Activated T-cell treated with anti-CD3 and anti-CD28 coated beads for 4 hours (primary cell): Measurements from ENCODE around the gene CAMSAP1.
"Not testable (repeated sequence)": the region's sequence is repeated elsewhere in the genome, so short reads cannot be mapped to it uniquely, and the experiment has no call there.

Experiments
- DNase-seq: peaks from one replicate; pipeline ENCODE4 v3.0.0-alpha.2; 2020

Gene CAMSAP1

GRCh38 chr9:135896205-135896604, 11.1 kb downstream of the CAMSAP1 start:
- DNase-seq = no peak

GRCh38 chr9:135895202-135895848, 12.0 kb downstream of the CAMSAP1 start:
- no peak for DNase-seq

DNA sequence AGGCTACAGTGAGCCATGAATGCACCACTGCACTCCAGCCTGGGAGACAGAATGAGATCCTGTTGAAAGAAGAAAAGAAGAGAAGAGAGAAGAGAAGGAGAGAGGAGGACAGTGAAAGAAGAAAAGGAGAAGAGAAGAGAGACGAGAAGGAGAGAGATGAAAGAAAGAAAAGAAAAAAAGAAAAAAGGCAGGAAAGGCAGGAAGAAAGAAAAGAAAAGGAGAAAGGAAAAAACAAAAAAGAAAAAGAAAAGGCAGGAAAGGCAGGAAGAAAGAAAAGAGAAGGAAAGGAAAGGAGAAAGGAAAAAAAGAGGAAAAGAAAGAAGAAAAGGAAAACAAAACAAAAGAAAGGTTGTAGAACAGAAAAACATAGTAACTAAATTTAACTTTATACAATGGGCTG, 14.2 kb downstream of the CAMSAP1 start:
- no peak for DNase-seq

DNA sequence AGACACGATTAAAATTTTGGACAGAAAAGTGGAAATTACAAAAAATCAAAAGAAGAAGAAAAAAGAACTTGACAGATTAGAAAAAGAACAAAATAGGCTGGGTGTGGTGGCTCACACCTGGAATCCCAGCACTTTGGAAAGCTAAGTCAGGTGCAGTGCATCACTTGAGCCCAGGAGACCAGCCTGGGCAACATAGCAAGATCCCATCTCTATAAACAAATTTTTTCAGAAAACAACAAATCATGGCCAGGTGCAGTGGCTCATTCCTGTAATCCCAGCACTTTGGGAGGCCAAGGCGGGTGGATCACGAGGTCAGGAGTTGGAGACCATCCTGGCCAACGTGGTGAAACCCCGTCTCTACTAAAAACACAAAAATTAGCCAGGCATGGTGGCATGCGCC, 15.0 kb downstream of the CAMSAP1 start:
- not testable (repeated sequence) for DNase-seq

DNA sequence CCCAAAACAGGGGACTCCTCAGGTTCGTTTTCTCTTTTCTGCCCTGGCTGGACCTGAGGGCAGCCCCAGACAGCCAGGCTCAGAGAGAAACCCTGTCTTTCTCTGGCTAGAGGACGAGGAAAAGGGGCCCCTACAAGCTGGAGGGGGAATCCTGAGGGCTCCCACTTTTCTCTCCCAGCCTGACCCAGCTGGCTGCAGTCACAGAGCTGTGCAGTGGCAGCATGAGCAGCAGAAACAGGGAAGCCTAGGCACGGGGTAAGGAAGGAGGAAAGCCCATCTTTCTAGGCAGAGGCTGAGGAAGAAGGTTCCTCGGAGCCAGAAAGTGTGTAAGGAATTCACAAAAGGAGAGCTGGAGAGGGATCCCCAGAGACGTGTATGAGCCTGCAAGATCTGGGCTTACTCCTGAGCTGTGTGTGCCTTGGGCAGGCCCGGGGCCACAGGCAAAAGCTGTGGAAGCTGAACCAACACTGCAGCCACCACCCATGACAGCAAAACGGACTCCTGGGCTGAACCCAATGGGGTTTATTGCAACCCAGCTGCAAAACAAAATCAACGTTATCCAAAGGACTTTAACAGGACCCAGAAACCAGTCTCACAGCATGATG, 16.2 kb downstream of the CAMSAP1 start:
- no peak for DNase-seq

DNA sequence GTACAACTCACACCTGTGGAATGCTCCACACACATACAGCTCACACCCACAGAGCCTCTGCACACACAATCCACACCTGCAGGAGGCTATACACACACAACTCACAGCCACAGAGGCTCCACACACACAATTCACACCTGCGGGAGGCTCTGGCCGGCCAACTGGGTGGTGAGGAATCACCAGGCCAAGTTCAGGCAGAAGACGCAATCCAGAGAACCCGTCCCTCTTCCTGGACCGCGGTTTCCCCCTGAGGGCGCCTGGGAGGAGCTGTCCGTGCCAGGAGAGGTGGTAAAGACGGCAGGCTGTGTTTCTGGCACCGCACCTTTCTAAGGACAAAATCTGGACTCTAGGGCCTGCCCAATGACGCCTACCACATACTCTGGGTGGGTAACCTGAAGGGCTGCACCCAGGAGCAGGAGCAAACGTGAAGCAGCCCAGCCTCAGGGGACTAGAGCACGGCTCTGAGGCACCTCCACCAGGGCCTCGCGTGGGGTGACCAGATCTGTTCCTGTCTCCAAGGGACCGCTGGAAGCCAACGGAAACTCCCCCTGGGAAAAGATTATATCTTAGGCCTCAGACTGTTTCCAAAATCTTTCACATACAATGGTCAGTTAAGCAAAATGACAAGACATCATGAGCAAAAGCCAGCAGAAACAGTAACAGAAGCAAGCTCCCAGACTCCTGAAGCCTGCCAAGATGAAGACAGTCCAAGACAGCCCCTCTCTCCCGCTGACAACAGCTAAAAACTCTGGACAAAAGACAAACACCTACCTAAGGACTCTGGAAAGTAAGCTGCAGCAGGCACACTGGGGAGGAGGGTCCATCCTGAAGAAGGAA, 16.9 kb downstream of the CAMSAP1 start:
- no peak for DNase-seq

DNA sequence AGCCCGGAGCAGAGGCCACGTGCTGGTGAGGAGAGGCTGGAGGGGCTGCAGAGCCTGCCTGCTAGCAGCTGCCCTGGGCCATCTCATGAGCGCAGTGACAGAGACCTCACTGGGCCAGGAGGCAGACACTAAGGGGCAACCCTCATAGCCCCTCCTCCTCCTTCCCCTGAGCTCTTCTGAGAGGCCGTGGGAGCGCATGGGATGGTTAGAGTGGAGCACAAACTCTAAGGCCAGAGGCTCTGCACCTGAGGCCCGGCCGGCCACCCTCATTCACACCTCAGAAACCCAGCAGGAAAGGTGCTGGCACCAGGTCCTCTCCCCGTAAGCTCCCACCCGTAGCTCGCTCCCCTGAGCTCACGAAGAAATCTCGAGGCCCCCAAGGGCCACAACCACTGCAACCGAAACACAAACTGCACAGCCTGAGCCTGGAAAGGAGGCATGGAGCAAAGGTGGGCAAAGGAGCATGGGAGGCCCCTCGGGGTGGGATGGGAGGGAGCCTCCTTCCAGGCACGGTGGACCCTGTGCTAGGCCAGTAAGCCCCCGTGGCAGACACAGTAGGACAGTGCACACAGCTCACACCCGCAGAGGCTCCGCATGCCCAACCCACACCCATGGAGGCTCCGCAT, 17.7 kb downstream of the CAMSAP1 start:
- DNase-seq = no peak

GRCh38 chr9:135888766-135889394, 18.5 kb downstream of the CAMSAP1 start:
- DNase-seq = no peak

- DNase-seq = no peak
These were observed 19.1 kb downstream of the CAMSAP1 start for GRCh38 chr9:135888126-135888765.

- DNase-seq = no peak
These were observed 19.7 kb downstream of the CAMSAP1 start for GRCh38 chr9:135887585-135888050.

GRCh38 chr9:135887021-135887507, 20.3 kb downstream of the CAMSAP1 start:
- DNase-seq = no peak

- no peak for DNase-seq
These were observed 21.0 kb downstream of the CAMSAP1 start for GRCh38 chr9:135886147-135886981.

GRCh38 chr9:135885100-135885853, 22.1 kb downstream of the CAMSAP1 start:
- DNase-seq = no peak

GRCh38 chr9:135884328-135885035, 22.9 kb downstream of the CAMSAP1 start:
- no peak for DNase-seq

GRCh38 chr9:135883410-135884089, 23.8 kb downstream of the CAMSAP1 start:
- no peak for DNase-seq

DNA sequence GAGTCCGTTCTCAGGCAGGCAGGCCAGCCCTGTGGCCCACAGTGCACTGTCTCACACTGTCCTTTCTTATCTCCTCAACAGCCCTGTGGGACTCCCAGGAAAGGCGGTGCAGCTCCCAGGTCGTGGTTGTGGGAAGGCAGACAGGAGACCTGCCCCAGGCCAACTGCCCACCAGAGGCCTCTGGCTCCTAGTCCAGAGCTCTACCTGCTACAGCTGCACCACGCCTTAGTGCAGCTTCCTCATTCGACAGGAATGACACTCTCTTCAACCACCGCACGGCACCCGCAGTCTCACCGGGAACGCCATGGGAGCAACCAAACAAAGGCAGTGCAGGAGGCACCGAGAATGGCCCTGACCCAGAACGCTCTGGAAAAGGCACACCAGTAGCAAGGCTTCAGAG, 25.3 kb downstream of the CAMSAP1 start:
- no peak for DNase-seq

GRCh38 chr9:135880438-135880837, 26.9 kb downstream of the CAMSAP1 start:
- DNase-seq = no peak

DNA sequence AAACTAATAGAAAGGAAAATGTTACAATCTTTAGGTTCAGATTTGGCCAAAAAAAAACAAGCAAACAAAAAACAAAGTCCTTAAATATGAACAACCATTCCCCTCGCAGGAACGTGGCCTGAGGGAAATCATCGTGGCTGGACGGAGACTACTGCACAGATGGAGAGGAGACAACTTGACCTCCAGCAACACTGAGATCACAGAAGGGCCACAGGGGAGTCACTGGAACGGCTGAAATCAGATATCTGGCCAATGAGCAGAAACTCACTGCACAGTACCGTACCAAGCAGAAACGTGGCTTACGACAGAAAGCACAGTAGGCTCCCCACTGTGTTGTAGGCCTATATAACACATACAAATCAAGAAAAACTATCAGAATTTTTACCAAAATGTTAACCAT, 27.7 kb downstream of the CAMSAP1 start:
- no peak for DNase-seq

GRCh38 chr9:135879237-135879601, 28.1 kb downstream of the CAMSAP1 start:
- DNase-seq = no peak
